ENCODE results near the gene TBC1D13.

- TF ChIP-seq, protein P1, sequence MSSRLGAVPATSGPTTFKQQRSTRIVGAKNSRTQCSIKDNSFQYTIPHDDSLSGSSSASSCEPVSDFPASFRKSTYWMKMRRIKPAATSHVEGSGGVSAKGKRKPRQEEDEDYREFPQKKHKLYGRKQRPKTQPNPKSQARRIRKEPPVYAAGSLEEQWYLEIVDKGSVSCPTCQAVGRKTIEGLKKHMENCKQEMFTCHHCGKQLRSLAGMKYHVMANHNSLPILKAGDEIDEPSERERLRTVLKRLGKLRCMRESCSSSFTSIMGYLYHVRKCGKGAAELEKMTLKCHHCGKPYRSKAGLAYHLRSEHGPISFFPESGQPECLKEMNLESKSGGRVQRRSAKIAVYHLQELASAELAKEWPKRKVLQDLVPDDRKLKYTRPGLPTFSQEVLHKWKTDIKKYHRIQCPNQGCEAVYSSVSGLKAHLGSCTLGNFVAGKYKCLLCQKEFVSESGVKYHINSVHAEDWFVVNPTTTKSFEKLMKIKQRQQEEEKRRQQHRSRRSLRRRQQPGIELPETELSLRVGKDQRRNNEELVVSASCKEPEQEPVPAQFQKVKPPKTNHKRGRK (CRISPR knock-in tag; IDR thresholded peaks at IDR 0.05) = no peak
- no peak for TF ChIP-seq POGZ (CRISPR knock-in tag; IDR thresholded peaks at IDR 0.05)
- TF ChIP-seq, protein P2, sequence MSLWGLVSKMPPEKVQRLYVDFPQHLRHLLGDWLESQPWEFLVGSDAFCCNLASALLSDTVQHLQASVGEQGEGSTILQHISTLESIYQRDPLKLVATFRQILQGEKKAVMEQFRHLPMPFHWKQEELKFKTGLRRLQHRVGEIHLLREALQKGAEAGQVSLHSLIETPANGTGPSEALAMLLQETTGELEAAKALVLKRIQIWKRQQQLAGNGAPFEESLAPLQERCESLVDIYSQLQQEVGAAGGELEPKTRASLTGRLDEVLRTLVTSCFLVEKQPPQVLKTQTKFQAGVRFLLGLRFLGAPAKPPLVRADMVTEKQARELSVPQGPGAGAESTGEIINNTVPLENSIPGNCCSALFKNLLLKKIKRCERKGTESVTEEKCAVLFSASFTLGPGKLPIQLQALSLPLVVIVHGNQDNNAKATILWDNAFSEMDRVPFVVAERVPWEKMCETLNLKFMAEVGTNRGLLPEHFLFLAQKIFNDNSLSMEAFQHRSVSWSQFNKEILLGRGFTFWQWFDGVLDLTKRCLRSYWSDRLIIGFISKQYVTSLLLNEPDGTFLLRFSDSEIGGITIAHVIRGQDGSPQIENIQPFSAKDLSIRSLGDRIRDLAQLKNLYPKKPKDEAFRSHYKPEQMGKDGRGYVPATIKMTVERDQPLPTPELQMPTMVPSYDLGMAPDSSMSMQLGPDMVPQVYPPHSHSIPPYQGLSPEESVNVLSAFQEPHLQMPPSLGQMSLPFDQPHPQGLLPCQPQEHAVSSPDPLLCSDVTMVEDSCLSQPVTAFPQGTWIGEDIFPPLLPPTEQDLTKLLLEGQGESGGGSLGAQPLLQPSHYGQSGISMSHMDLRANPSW (CRISPR knock-in tag; IDR thresholded peaks at IDR 0.05; ENCODE audit: borderline replicate concordance) = no peak
- TF ChIP-seq DZIP1 (CRISPR knock-in tag; IDR thresholded peaks at IDR 0.05) = no peak
- TF ChIP-seq POLR2AphosphoS5 (IDR thresholded peaks at IDR 0.05; ENCODE audit: low read depth, low read length) = no peak
- no peak for TF ChIP-seq PATZ1 (CRISPR knock-in tag; IDR thresholded peaks at IDR 0.05)
- no peak for TF ChIP-seq FOSL2 (CRISPR knock-in tag; IDR thresholded peaks at IDR 0.05)
- TF ChIP-seq, protein P3, sequence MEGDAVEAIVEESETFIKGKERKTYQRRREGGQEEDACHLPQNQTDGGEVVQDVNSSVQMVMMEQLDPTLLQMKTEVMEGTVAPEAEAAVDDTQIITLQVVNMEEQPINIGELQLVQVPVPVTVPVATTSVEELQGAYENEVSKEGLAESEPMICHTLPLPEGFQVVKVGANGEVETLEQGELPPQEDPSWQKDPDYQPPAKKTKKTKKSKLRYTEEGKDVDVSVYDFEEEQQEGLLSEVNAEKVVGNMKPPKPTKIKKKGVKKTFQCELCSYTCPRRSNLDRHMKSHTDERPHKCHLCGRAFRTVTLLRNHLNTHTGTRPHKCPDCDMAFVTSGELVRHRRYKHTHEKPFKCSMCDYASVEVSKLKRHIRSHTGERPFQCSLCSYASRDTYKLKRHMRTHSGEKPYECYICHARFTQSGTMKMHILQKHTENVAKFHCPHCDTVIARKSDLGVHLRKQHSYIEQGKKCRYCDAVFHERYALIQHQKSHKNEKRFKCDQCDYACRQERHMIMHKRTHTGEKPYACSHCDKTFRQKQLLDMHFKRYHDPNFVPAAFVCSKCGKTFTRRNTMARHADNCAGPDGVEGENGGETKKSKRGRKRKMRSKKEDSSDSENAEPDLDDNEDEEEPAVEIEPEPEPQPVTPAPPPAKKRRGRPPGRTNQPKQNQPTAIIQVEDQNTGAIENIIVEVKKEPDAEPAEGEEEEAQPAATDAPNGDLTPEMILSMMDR (CRISPR knock-in tag; IDR thresholded peaks at IDR 0.05) = no peak
- TF ChIP-seq MLX (CRISPR knock-in tag; IDR thresholded peaks at IDR 0.05) = no peak
These were observed 35.5 kb downstream of the TBC1D13 start for GRCh38 chr9:128822407-128823042.
